HUES6 (cell line): Measurements from ENCODE around the gene YBX1.
"Not testable (repeated sequence)": the region's sequence is repeated elsewhere in the genome, so short reads cannot be mapped to it uniquely, and the experiment has no call there.

Experiments used
- H3K27ac ChIP-seq: 2 replicates; pipeline ENCODE4 v1.7.0; 2013; ENCODE audit warnings: low read depth, mild to moderate bottlenecking, low read length, inconsistent platforms
- H3K27me3 ChIP-seq: 2 replicates; pipeline ENCODE4 v1.6.1; 2013; ENCODE audit warnings: low read length; ENCODE audit not compliant: control insufficient read depth, insufficient read depth
- H3K36me3 ChIP-seq: 2 replicates; pipeline ENCODE4 v1.6.1; 2013; ENCODE audit warnings: low read length; ENCODE audit not compliant: control insufficient read depth, insufficient read depth
- H3K4me1 ChIP-seq: 2 replicates; pipeline ENCODE4 v1.6.1; 2013; ENCODE audit warnings: low read length; ENCODE audit not compliant: control insufficient read depth, insufficient read depth
- H3K4me3 ChIP-seq: 2 replicates; pipeline ENCODE4 v1.5.1; 2013; ENCODE audit warnings: low read depth, low read length
- H3K9ac ChIP-seq: one replicate; pipeline ENCODE4 v1.6.1; 2013; ENCODE audit warnings: mild to moderate bottlenecking, low read length
- H3K9me3 ChIP-seq: 2 replicates; pipeline ENCODE4 v1.6.1; 2013; ENCODE audit warnings: low read depth, low read length; ENCODE audit not compliant: control insufficient read depth, insufficient read depth

Gene YBX1

GRCh38 chr1:42721926-42722325 lies 39.7 kb downstream of the YBX1 start:
- H3K9me3 ChIP-seq: no peaks in the 10 kb centered on the region
- H3K9ac ChIP-seq: no peak overlapping the region
- H3K4me1 ChIP-seq: no peaks in the 10 kb centered on the region
- H3K4me3 ChIP-seq: no peak overlapping the region
- H3K27me3 ChIP-seq: no peaks in the 10 kb centered on the region
- no peak overlapping the region for H3K27ac ChIP-seq
- 0 out of 2 replicates have a peak, but pooled peaks cover 4% of the 10 kb centered on the region for H3K36me3 ChIP-seq

GRCh38 chr1:42722403-42722802 lies 40.2 kb downstream of the YBX1 start:
- H3K4me1 ChIP-seq, H3K9me3 ChIP-seq, H3K9ac ChIP-seq, H3K4me3 ChIP-seq, H3K27ac ChIP-seq, H3K36me3 ChIP-seq, H3K27me3 ChIP-seq: not testable (repeated sequence)

GRCh38 chr1:42723511-42723910 lies 41.3 kb downstream of the YBX1 start:
- Histone ChIP-seq H3K9ac (no peak overlapping the region), H3K36me3 (0 out of 2 replicates have a peak, but pooled peaks cover 4% of the 10 kb centered on the region), H3K9me3 (no peaks in the 10 kb centered on the region), H3K27me3 (no peaks in the 10 kb centered on the region), H3K4me3 (no peak overlapping the region), H3K4me1 (no peaks in the 10 kb centered on the region), H3K27ac (no peak overlapping the region)

GRCh38 chr1:42725820-42726219 lies 43.6 kb downstream of the YBX1 start:
- not testable (repeated sequence) for H3K9me3 ChIP-seq, H3K27ac ChIP-seq, H3K36me3 ChIP-seq, H3K4me3 ChIP-seq, H3K27me3 ChIP-seq, H3K9ac ChIP-seq, H3K4me1 ChIP-seq

- Histone ChIP-seq H3K9ac (no peak overlapping the region), H3K36me3 (no peaks in the 10 kb centered on the region), H3K4me3 (no peak overlapping the region), H3K27ac (no peak overlapping the region), H3K4me1 (peaks cover 20% of the 10 kb centered on the region), H3K9me3 (no peaks in the 10 kb centered on the region), H3K27me3 (no peaks in the 10 kb centered on the region)
Observed at GRCh38 chr1:42730002-42730401, 47.8 kb downstream of the YBX1 start.

GRCh38 chr1:42730988-42731387 lies 48.8 kb downstream of the YBX1 start:
- no peaks in the 10 kb centered on the region for H3K27me3 ChIP-seq
- no peak overlapping the region for H3K9ac ChIP-seq

GRCh38 chr1:42731585-42731984 lies 49.4 kb downstream of the YBX1 start:
- H3K27me3 ChIP-seq: no peaks in the 10 kb centered on the region

More at GRCh38 chr1:42730988-42731387, 48.8 kb downstream of the YBX1 start:
- no peak overlapping the region for H3K4me3 ChIP-seq
- H3K36me3 ChIP-seq: no peaks in the 10 kb centered on the region
- peaks cover 20% of the 10 kb centered on the region for H3K4me1 ChIP-seq
- H3K27ac ChIP-seq: no peak overlapping the region
- H3K9me3 ChIP-seq: no peaks in the 10 kb centered on the region

GRCh38 chr1:42732126-42732680 lies 50.0 kb downstream of the YBX1 start:
- peaks cover 23% of the 10 kb centered on the region for H3K4me1 ChIP-seq
- H3K9ac ChIP-seq: no peak overlapping the region
- no peaks in the 10 kb centered on the region for H3K36me3 ChIP-seq
- H3K9me3 ChIP-seq: no peaks in the 10 kb centered on the region
- no peaks in the 10 kb centered on the region for H3K27me3 ChIP-seq
- no peak overlapping the region for H3K4me3 ChIP-seq
- H3K27ac ChIP-seq: no peak overlapping the region

More at GRCh38 chr1:42731585-42731984, 49.4 kb downstream of the YBX1 start:
- Histone ChIP-seq H3K9ac (no peak overlapping the region), H3K4me1 (peaks cover 23% of the 10 kb centered on the region), H3K9me3 (no peaks in the 10 kb centered on the region), H3K27ac (no peak overlapping the region), H3K4me3 (no peak overlapping the region), H3K36me3 (no peaks in the 10 kb centered on the region)

GRCh38 chr1:42733415-42734200 lies 51.4 kb downstream of the YBX1 start:
- Histone ChIP-seq H3K4me3 (no peak overlapping the region), H3K36me3 (no peaks in the 10 kb centered on the region), H3K9me3 (no peaks in the 10 kb centered on the region), H3K27me3 (no peaks in the 10 kb centered on the region), H3K4me1 (peaks cover 23% of the 10 kb centered on the region), H3K9ac (no peak overlapping the region), H3K27ac (no peak overlapping the region)

GRCh38 chr1:42734201-42735035 lies 52.2 kb downstream of the YBX1 start:
- Histone ChIP-seq H3K27ac (no peak overlapping the region), H3K4me3 (no peak overlapping the region), H3K9ac (no peak overlapping the region)

GRCh38 chr1:42735056-42735455 lies 52.8 kb downstream of the YBX1 start:
- Histone ChIP-seq H3K27ac (no peak overlapping the region), H3K9ac (no peak overlapping the region)

More at GRCh38 chr1:42734201-42735035, 52.2 kb downstream of the YBX1 start:
- Histone ChIP-seq H3K27me3 (no peaks in the 10 kb centered on the region), H3K4me1 (peaks cover 31% of the 10 kb centered on the region), H3K9me3 (no peaks in the 10 kb centered on the region), H3K36me3 (no peaks in the 10 kb centered on the region)

More at GRCh38 chr1:42735056-42735455, 52.8 kb downstream of the YBX1 start:
- peaks cover 37% of the 10 kb centered on the region for H3K4me1 ChIP-seq
- H3K36me3 ChIP-seq: no peaks in the 10 kb centered on the region
- H3K4me3 ChIP-seq: no peak overlapping the region
- H3K27me3 ChIP-seq: no peaks in the 10 kb centered on the region
- H3K9me3 ChIP-seq: no peaks in the 10 kb centered on the region
